ENCODE results near the gene SPATS2L. TPM values are rescaled to one million over a fixed set of nuclear protein-coding genes. Genes with fewer than 3 reads are reported as not detected.

The SPATS2L gene
- polyA plus RNA-seq, 4 donors, result 66.7 to 104 (median 96.0) TPM

Other genes with a start within 250 kb of the SPATS2L start
- 10 to 100 TPM in 3 of 4 donors, 1 to 10 TPM in 1; 8.6 to 14.3 (median 11.0) TPM for gene KCTD18, start 203.4 kb downstream of the SPATS2L start, polyA plus RNA-seq
- gene SGO2, start 219.5 kb downstream of the SPATS2L start, polyA plus RNA-seq, result 1 to 10 TPM in 2 of 4 donors, under 1 TPM in 2; 0.27 to 6.4 (median 3.2) TPM